HepG2 (cell line): ENCODE data around the gene AGXT. TPM values are rescaled to one million over a fixed set of nuclear protein-coding genes. Genes with fewer than 3 reads are reported as not detected.
A peak's percentile ranks its signal among the peaks of the same experiment; 100 is the strongest.

ENCODE experiments used
- AHR ChIP-seq: IDR thresholded peaks from 2 replicates; pipeline ENCODE4 v1.6.1; 2018; ENCODE audit warnings: missing genetic modification reagents, missing compliant biosample characterization
- DDIT3 ChIP-seq: sonication (generic); formaldehyde crosslinking; IDR thresholded peaks from 2 replicates; pipeline ENCODE4 v1.4.0; 2020; ENCODE audit warnings: mild to moderate bottlenecking, missing genetic modification reagents
- FOSL2 ChIP-seq: sonication (generic); formaldehyde crosslinking; IDR thresholded peaks from 2 replicates; pipeline ENCODE4 v1.4.0; 2020; ENCODE audit warnings: missing genetic modification reagents
- FOXP1 ChIP-seq, 2 experiments: fragments of 450-650 bp in 1 of 2; IDR thresholded peaks; 2 replicates each; pipeline ENCODE4 v1.6.1; 2017 to 2018; ENCODE audit warnings: antibody characterized with exemption in 1 of 2
- GATAD2A ChIP-seq: IDR thresholded peaks from 2 replicates; pipeline ENCODE4 v1.6.1; 2016
- HMGA1 ChIP-seq: sonication (generic); formaldehyde crosslinking; conservative IDR thresholded peaks from 2 replicates; pipeline ENCODE4 v1.4.0; 2020; ENCODE audit warnings: missing genetic modification reagents
- HMGXB4 ChIP-seq, 2 experiments: sonication (generic) in 1 of 2; formaldehyde crosslinking in 1 of 2; IDR thresholded peaks; 2 replicates each; pipeline versions ENCODE4 v1.4.0 to v1.6.1; 2018 to 2020; ENCODE audit warnings: missing genetic modification reagents in 2 of 2, borderline replicate concordance in 1 of 2, low read depth in 1 of 2, mild to moderate bottlenecking in 1 of 2, missing biosample characterization in 1 of 2
- HNF1B ChIP-seq: sonication (generic); formaldehyde crosslinking; IDR thresholded peaks from 2 replicates; pipeline ENCODE4 v1.5.1; 2020; ENCODE audit warnings: mild to moderate bottlenecking, moderate library complexity, missing genetic modification reagents
- HNF4A ChIP-seq: sonication (generic); formaldehyde crosslinking; IDR thresholded peaks from 2 replicates; pipeline ENCODE4 v1.4.0; 2020; ENCODE audit warnings: missing genetic modification reagents
- MED13 ChIP-seq: sonication (generic); formaldehyde crosslinking; IDR thresholded peaks from 2 replicates; pipeline ENCODE4 v1.5.0; 2020; ENCODE audit warnings: missing genetic modification reagents
- MEIS2 ChIP-seq: sonication (generic); formaldehyde crosslinking; IDR thresholded peaks from 2 replicates; pipeline ENCODE4 v1.9.0; 2021; ENCODE audit warnings: mild to moderate bottlenecking, missing genetic modification reagents
- MIER2 ChIP-seq: IDR thresholded peaks from 2 replicates; pipeline ENCODE4 v1.6.1; 2016; ENCODE audit warnings: missing biosample characterization, missing genetic modification reagents
- RBM39 ChIP-seq: fragments of 200-400 bp; formaldehyde crosslinking; IDR thresholded peaks from one replicate; pipeline ENCODE4 v1.6.1; 2018; ENCODE audit warnings: antibody characterized with exemption, mild to moderate bottlenecking, low read depth, low read length; ENCODE audit not compliant: poor library complexity, severe bottlenecking
- RORA ChIP-seq: sonication (generic); formaldehyde crosslinking; IDR thresholded peaks from 2 replicates; pipeline ENCODE4 v1.5.0; 2020; ENCODE audit warnings: mild to moderate bottlenecking, missing genetic modification reagents, moderate library complexity
- SPEN ChIP-seq: sonication (generic); formaldehyde crosslinking; IDR thresholded peaks from 2 replicates; pipeline ENCODE4 v1.5.1; 2020; ENCODE audit warnings: low read depth, mild to moderate bottlenecking, missing genetic modification reagents
- TERF1 ChIP-seq: sonication (generic); formaldehyde crosslinking; IDR thresholded peaks from 2 replicates; pipeline ENCODE4 v1.8.0; 2022; ENCODE audit warnings: mild to moderate bottlenecking, missing genetic modification reagents, moderate library complexity
- ZBTB7A ChIP-seq: sonication (generic); formaldehyde crosslinking; IDR thresholded peaks from 2 replicates; pipeline ENCODE4 v1.8.0; 2022; ENCODE audit warnings: mild to moderate bottlenecking, missing genetic modification reagents
- ZFP82 ChIP-seq: sonication (generic); formaldehyde crosslinking; IDR thresholded peaks from 2 replicates; pipeline ENCODE4 v1.5.1; 2020; ENCODE audit warnings: mild to moderate bottlenecking, missing genetic modification reagents, borderline replicate concordance
- ZNF30 ChIP-seq: sonication (generic); formaldehyde crosslinking; IDR thresholded peaks from 2 replicates; pipeline ENCODE4 v1.5.0; 2020; ENCODE audit warnings: mild to moderate bottlenecking, missing genetic modification reagents
- ZNF337 ChIP-seq: sonication (generic); formaldehyde crosslinking; IDR thresholded peaks from 2 replicates; pipeline ENCODE4 v1.5.1; 2020; ENCODE audit warnings: missing genetic modification reagents, low read depth, mild to moderate bottlenecking, borderline replicate concordance
- ZNF432 ChIP-seq: sonication (generic); formaldehyde crosslinking; IDR thresholded peaks from 2 replicates; pipeline ENCODE4 v1.5.0; 2020; ENCODE audit warnings: missing genetic modification reagents, mild to moderate bottlenecking, borderline replicate concordance
- ZNF644 ChIP-seq: IDR thresholded peaks from 2 replicates; pipeline ENCODE4 v1.6.1; 2016; ENCODE audit warnings: low read depth
- ZNF713 ChIP-seq: sonication (generic); formaldehyde crosslinking; IDR thresholded peaks from 2 replicates; pipeline ENCODE4 v1.4.0; 2020; ENCODE audit warnings: mild to moderate bottlenecking, missing genetic modification reagents
- ZNF740 ChIP-seq: sonication (generic); formaldehyde crosslinking; IDR thresholded peaks from 2 replicates; pipeline ENCODE4 v1.4.0; 2020; ENCODE audit warnings: missing genetic modification reagents
- ZNF772 ChIP-seq: sonication (generic); formaldehyde crosslinking; IDR thresholded peaks from 2 replicates; pipeline ENCODE4 v1.5.0; 2020; ENCODE audit warnings: mild to moderate bottlenecking, missing genetic modification reagents
- ZNF781 ChIP-seq: sonication (generic); formaldehyde crosslinking; IDR thresholded peaks from 2 replicates; pipeline ENCODE4 v1.5.1; 2020; ENCODE audit warnings: borderline replicate concordance, mild to moderate bottlenecking, missing genetic modification reagents; ENCODE audit errors: not compliant biosample characterization
- polyA plus RNA-seq, 8 experiments: library from polyadenylated mRNA; depleted of rRNA in 3 of 8; stranded (reverse) in 7 of 8; unstranded in 1 of 8; fragments of >200 nt; fragmentation: Illumina TruSeq in 4 of 8; extraction: Trizol in 4 of 8; gene quantifications; 2 replicates each; pipeline versions ENCODE4 v1.2.1 to v1.2.3, GENCODE V29; 2011 to 2016; ENCODE audit warnings: low read depth in 4 of 8, missing spikeins in 1 of 8, mixed read lengths in 1 of 8; ENCODE audit not compliant: insufficient read depth in 1 of 8
- total RNA-seq, 5 experiments: library from RNA; depleted of rRNA; stranded (reverse); fragments of >200 nt; fragmentation: Illumina TruSeq; extraction: Trizol; gene quantifications; 2 replicates each; pipeline ENCODE4 v1.2.3, GENCODE V29; 2016; ENCODE audit warnings: low read depth in 1 of 5

The AGXT gene
- total and polyA plus RNA-seq, 2 of the 13 experiments (the other 11 are each of a cell fraction or from before 2014, with no cell fraction given) = 41.9 to 96.1 TPM

GRCh38 chr2:240840435-240841060, 28.1 kb upstream of the AGXT start (continued):
- TF ChIP-seq HNF1B (CRISPR knock-in tag) (0 out of 2 replicates have a peak, but pooled peaks have one; percentile 60), FOXP1 (IDR thresholded peaks at IDR 0.05) (no peak), FOXP1 (CRISPR knock-in tag; IDR thresholded peaks at IDR 0.05) (no peak), ZNF644 (CRISPR knock-in tag) (no peak; the same call in 1 of the 2 replicates), ZNF30 (CRISPR knock-in tag) (no peak), FOSL2 (CRISPR knock-in tag) (0 out of 2 replicates have a peak, but pooled peaks have one; percentile 16), ZNF432 (CRISPR knock-in tag) (no peak), ZBTB7A (CRISPR knock-in tag) (0 out of 2 replicates have a peak, but pooled peaks have one; percentile 43), TERF1 (CRISPR knock-in tag) (no peak), HMGA1 (no peak), RBM39 (peak; percentile 63), ZNF772 (CRISPR knock-in tag) (0 out of 2 replicates have a peak, but pooled peaks have one; percentile 23), MIER2 (peak; percentile 95), ZNF713 (CRISPR knock-in tag) (no peak), RORA (CRISPR knock-in tag) (no peak), ZNF781 (peak; percentile 40), AHR (no peak), ZFP82 (CRISPR knock-in tag) (no peak), MEIS2 (CRISPR knock-in tag) (peak; percentile 68; the same call in 1 of the 2 replicates), ZNF740 (CRISPR knock-in tag) (0 out of 2 replicates have a peak, but pooled peaks have one; percentile 41), HMGXB4 (CRISPR knock-in tag; IDR thresholded peaks at IDR 0.05; ENCODE audit: borderline replicate concordance in 1 of 2, low read depth in 1 of 2) (peak; percentile 53 to 79), DDIT3 (no peak), MED13 (CRISPR knock-in tag) (no peak), HNF4A (CRISPR knock-in tag) (peak; percentile 54), GATAD2A (CRISPR knock-in tag) (peak; percentile 44; the same call in 1 of the 2 replicates), SPEN (CRISPR knock-in tag) (0 out of 2 replicates have a peak, but pooled peaks have one; percentile 27), ZNF337 (CRISPR knock-in tag) (no peak)
